ENCODE results near the gene CCN5.

DNA sequence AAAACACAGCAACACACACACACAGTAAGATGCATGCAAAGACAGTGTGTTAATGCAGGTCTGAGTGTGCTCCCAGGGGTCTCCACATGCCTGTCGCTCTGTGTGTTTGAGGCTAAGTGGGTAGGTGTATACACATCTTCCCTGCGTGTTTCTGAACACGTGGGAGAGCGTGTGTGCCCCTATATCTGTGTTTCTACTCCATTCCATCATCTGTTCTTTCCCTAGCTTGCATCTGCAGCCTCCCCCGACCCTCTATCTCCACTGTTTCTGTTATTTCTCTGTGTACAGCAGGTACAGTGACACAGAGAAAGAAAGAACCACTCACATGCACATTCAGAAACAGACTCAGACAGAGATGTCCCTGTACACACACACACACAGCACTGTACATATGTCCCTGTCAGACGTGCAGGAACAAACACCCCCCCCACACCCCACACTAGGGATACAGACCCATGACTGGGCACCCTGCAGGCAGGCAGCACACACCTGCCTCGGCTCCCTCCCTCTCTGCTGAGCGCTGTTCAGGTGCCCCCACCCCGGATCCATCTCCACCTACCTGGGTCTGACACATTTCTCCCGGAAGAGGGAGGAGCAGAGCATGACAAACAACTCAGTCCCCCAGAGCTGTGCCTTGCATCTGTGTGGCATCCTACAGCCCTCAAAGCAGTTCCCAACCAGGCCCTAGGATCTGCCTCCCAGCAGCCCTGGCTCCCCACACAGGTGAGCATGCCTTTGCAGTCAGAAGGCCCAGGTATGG lies 58.1 kb downstream of the CCN5 start:
- TF ChIP-seq, protein P1, sequence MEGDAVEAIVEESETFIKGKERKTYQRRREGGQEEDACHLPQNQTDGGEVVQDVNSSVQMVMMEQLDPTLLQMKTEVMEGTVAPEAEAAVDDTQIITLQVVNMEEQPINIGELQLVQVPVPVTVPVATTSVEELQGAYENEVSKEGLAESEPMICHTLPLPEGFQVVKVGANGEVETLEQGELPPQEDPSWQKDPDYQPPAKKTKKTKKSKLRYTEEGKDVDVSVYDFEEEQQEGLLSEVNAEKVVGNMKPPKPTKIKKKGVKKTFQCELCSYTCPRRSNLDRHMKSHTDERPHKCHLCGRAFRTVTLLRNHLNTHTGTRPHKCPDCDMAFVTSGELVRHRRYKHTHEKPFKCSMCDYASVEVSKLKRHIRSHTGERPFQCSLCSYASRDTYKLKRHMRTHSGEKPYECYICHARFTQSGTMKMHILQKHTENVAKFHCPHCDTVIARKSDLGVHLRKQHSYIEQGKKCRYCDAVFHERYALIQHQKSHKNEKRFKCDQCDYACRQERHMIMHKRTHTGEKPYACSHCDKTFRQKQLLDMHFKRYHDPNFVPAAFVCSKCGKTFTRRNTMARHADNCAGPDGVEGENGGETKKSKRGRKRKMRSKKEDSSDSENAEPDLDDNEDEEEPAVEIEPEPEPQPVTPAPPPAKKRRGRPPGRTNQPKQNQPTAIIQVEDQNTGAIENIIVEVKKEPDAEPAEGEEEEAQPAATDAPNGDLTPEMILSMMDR (IDR thresholded peaks at IDR 0.05), result no peak
- TF ChIP-seq EMX1 (CRISPR knock-in tag; IDR thresholded peaks at IDR 0.05) (no peak), SMAD3 (CRISPR knock-in tag; IDR thresholded peaks at IDR 0.05; ENCODE audit: borderline replicate concordance) (no peak), FOXJ3 (CRISPR knock-in tag; IDR thresholded peaks at IDR 0.05; ENCODE audit: borderline replicate concordance) (no peak), HMGA2 (CRISPR knock-in tag; IDR thresholded peaks at IDR 0.05) (no peak), NFYB (CRISPR knock-in tag; conservative IDR thresholded peaks at IDR 0.05; ENCODE audit: low read depth) (no peak), IRF2 (CRISPR knock-in tag; IDR thresholded peaks at IDR 0.05; ENCODE audit: borderline replicate concordance, low read depth) (no peak)
- TF ChIP-seq, protein P2, sequence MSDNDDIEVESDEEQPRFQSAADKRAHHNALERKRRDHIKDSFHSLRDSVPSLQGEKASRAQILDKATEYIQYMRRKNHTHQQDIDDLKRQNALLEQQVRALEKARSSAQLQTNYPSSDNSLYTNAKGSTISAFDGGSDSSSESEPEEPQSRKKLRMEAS (CRISPR knock-in tag; IDR thresholded peaks at IDR 0.05), result no peak
- TF ChIP-seq, protein P3, sequence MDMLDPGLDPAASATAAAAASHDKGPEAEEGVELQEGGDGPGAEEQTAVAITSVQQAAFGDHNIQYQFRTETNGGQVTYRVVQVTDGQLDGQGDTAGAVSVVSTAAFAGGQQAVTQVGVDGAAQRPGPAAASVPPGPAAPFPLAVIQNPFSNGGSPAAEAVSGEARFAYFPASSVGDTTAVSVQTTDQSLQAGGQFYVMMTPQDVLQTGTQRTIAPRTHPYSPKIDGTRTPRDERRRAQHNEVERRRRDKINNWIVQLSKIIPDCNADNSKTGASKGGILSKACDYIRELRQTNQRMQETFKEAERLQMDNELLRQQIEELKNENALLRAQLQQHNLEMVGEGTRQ (CRISPR knock-in tag; IDR thresholded peaks at IDR 0.05), result no peak
- TF ChIP-seq, protein P4, sequence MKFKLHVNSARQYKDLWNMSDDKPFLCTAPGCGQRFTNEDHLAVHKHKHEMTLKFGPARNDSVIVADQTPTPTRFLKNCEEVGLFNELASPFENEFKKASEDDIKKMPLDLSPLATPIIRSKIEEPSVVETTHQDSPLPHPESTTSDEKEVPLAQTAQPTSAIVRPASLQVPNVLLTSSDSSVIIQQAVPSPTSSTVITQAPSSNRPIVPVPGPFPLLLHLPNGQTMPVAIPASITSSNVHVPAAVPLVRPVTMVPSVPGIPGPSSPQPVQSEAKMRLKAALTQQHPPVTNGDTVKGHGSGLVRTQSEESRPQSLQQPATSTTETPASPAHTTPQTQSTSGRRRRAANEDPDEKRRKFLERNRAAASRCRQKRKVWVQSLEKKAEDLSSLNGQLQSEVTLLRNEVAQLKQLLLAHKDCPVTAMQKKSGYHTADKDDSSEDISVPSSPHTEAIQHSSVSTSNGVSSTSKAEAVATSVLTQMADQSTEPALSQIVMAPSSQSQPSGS (CRISPR knock-in tag; IDR thresholded peaks at IDR 0.05; ENCODE audit: borderline replicate concordance, low read depth), result no peak
- TF ChIP-seq, protein P5, sequence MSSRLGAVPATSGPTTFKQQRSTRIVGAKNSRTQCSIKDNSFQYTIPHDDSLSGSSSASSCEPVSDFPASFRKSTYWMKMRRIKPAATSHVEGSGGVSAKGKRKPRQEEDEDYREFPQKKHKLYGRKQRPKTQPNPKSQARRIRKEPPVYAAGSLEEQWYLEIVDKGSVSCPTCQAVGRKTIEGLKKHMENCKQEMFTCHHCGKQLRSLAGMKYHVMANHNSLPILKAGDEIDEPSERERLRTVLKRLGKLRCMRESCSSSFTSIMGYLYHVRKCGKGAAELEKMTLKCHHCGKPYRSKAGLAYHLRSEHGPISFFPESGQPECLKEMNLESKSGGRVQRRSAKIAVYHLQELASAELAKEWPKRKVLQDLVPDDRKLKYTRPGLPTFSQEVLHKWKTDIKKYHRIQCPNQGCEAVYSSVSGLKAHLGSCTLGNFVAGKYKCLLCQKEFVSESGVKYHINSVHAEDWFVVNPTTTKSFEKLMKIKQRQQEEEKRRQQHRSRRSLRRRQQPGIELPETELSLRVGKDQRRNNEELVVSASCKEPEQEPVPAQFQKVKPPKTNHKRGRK (CRISPR knock-in tag; IDR thresholded peaks at IDR 0.05; ENCODE audit: borderline replicate concordance), result no peak
